Hindlimb muscle (tissue), 1 donor: ENCODE measurements around the gene EPHB6. TPM values are rescaled to one million over a fixed set of nuclear protein-coding genes. Genes with fewer than 3 reads are reported as not detected.

ENCODE experiments used
- polyA plus RNA-seq: library from polyadenylated mRNA; unstranded; fragments of 120-200 nt; gene quantifications from one replicate; pipeline ENCODE4 v1.2.1, GENCODE V29; 2013; ENCODE audit not compliant: insufficient read length

EPHB6 gene
- polyA plus RNA-seq, 1 donor, result 3.6 TPM

Other genes starting within 250 kb of the EPHB6 start
- not detected for gene PRSS1, start 105.6 kb upstream of the EPHB6 start, polyA plus RNA-seq
- not detected for gene PRSS2, start 84.1 kb upstream of the EPHB6 start, polyA plus RNA-seq
- gene TRPV6, start 30.7 kb downstream of the EPHB6 start, polyA plus RNA-seq, result 0.05 TPM
- gene TRPV5, start 78.7 kb downstream of the EPHB6 start, polyA plus RNA-seq, result 0.09 TPM
- 0.26 TPM for gene LLCFC1, start 84.4 kb downstream of the EPHB6 start, polyA plus RNA-seq
- 1.1 TPM for gene KEL, start 107.3 kb downstream of the EPHB6 start, polyA plus RNA-seq
- not detected for gene OR9A2, start 172.1 kb downstream of the EPHB6 start, polyA plus RNA-seq
- gene OR6V1, start 197.3 kb downstream of the EPHB6 start, polyA plus RNA-seq, result not detected